DND-41 (cell line): ENCODE data around the gene CENPI.

Experiments used
- CTCF ChIP-seq: IDR thresholded peaks from 2 replicates; pipeline ENCODE4 v1.5.1; 2012; ENCODE audit warnings: borderline replicate concordance, low read length, moderate library complexity, mild to moderate bottlenecking; ENCODE audit not compliant: poor library complexity, severe bottlenecking; ENCODE audit errors: extremely low read depth
- EZH2 ChIP-seq: IDR thresholded peaks from 3 replicates; pipeline ENCODE4 v1.6.1; 2012; ENCODE audit warnings: borderline replicate concordance, low read depth, mild to moderate bottlenecking, moderate library complexity, low read length, inconsistent platforms; ENCODE audit not compliant: severe bottlenecking

GRCh38 chrX:101078716-101079598, 19.0 kb upstream of the CENPI start, which contains the start of gene TMEM35A:
- TF ChIP-seq CTCF (no peak), EZH2 (no peak)
